H7 (cell line): ENCODE data around the gene RPL21. TPM values are rescaled to one million over a fixed set of nuclear protein-coding genes. Genes with fewer than 3 reads are reported as not detected.

Experiments
- total RNA-seq: library from RNA; depleted of rRNA; stranded (reverse); fragments of >200 nt; shearing (Covaris generic); gene quantifications from 2 replicates; pipeline ENCODE4 v1.2.3, GENCODE V29; 2014; rRNA removed

Gene RPL21
- total RNA-seq, 1 experiment from 2014 or later, result 1,511 TPM

Other genes starting within 250 kb of the RPL21 start
- gene USP12, start 79.7 kb upstream of the RPL21 start, total RNA-seq, result 10.5 and 12.7 TPM in 2 replicates
- 3.3 and 3.5 TPM in 2 replicates for gene RASL11A, start 19.3 kb downstream of the RPL21 start, total RNA-seq
- 80.7 and 90.5 TPM in 2 replicates for gene GTF3A, start 173.1 kb downstream of the RPL21 start, total RNA-seq
- gene MTIF3, start 199.0 kb downstream of the RPL21 start, total RNA-seq, result 29.9 and 64.9 TPM in 2 replicates